B cell (primary cell): ENCODE results near the gene PLEKHN1. TPM values are rescaled to one million over a fixed set of nuclear protein-coding genes. Genes with fewer than 3 reads are reported as not detected.

Experiments
- ATAC-seq: fragments of 200-7000 bp; cut with Tn5 transposase; one replicate; pipeline ENCODE4 v1.10.0; 2021; ENCODE audit warnings: low read depth, mild to moderate bottlenecking, moderate number of reproducible peaks, moderate library complexity
- CTCF ChIA-PET: fragments of 350-600 bp; sonication (Branson Sonifier 250); formaldehyde crosslinking; loops from one replicate; lab custom pipeline; 2021; ENCODE audit warnings: antibody characterized with exemption, inconsistent platforms; lab: Charles Lee
- POLR2A ChIA-PET: fragments of 350-600 bp; sonication (Branson Sonifier 250); formaldehyde crosslinking; loops from one replicate; lab custom pipeline; 2021; ENCODE audit warnings: antibody characterized with exemption; lab: Charles Lee
- DNase-seq: peaks from one replicate; pipeline ENCODE4 v3.0.0; 2013
- H2AFZ ChIP-seq: 2 replicates; pipeline ENCODE4 v1.6.1; 2012; ENCODE audit warnings: mild to moderate bottlenecking, low read depth, low read length; ENCODE audit not compliant: insufficient read depth, poor library complexity, severe bottlenecking
- H3K27ac ChIP-seq, 2 donors: 1 replicate in 1 of 2; 2 replicates in 1 of 2; pipeline ENCODE4 v1.5.1; 2012 to 2013; ENCODE audit warnings: low read length in 2 of 2, mild to moderate bottlenecking in 2 of 2, moderate library complexity in 1 of 2
- H3K27me3 ChIP-seq, 4 experiments: fragments of 200-600 bp in 1 of 4; sonication (generic) in 1 of 4; replicated peaks in 1 of 4; 1 replicate in 2 of 4; 2 replicates in 2 of 4; pipeline versions ENCODE4 v1.6.1 to v1.7.0; 2013 to 2016; ENCODE audit warnings: low read length in 3 of 4, mild to moderate bottlenecking in 2 of 4, mixed read lengths in 1 of 4, moderate library complexity in 1 of 4; ENCODE audit not compliant: insufficient read depth in 4 of 4, control insufficient read depth in 3 of 4; ENCODE audit errors: control extremely low read depth in 1 of 4
- H3K36me3 ChIP-seq, 2 experiments: replicated peaks in 1 of 2; 1 replicate in 1 of 2; 2 replicates in 1 of 2; pipeline versions ENCODE4 v1.6.1 to v1.7.1; 2013; ENCODE audit warnings: low read length in 1 of 2; ENCODE audit not compliant: insufficient read depth in 2 of 2, control insufficient read depth in 1 of 2; ENCODE audit errors: control extremely low read depth in 1 of 2, extremely low read depth in 1 of 2
- H3K4me1 ChIP-seq, 2 donors: fragments of 200-600 bp in 1 of 2; sonication (generic) in 1 of 2; 1 replicate in 1 of 2; 2 replicates in 1 of 2; pipeline versions ENCODE4 v1.5.1 to v1.6.1; 2013 to 2017; ENCODE audit warnings: low read length in 2 of 2; ENCODE audit not compliant: control insufficient read depth in 2 of 2, insufficient read depth in 2 of 2
- H3K4me2 ChIP-seq: replicated peaks from 2 replicates; pipeline ENCODE3; 2012; ENCODE audit warnings: mild to moderate bottlenecking, low read depth, low read length; ENCODE audit not compliant: poor library complexity, severe bottlenecking
- H3K4me3 ChIP-seq, 5 experiments: fragments of 200-600 bp in 1 of 5; sonication (generic) in 1 of 5; 1 replicate in 3 of 5; 2 replicates in 2 of 5; pipeline versions ENCODE4 v1.5.1 to v1.7.0; 2011 to 2016; ENCODE audit warnings: low read length in 4 of 5, mild to moderate bottlenecking in 4 of 5, low read depth in 2 of 5, control low read depth in 1 of 5, moderate library complexity in 1 of 5; ENCODE audit not compliant: insufficient read depth in 1 of 5; ENCODE audit errors: control extremely low read depth in 1 of 5, extremely low read depth in 1 of 5
- H3K79me2 ChIP-seq: fragments of 200-600 bp; sonication (generic); one replicate; pipeline ENCODE4 v1.6.0; 2016; ENCODE audit warnings: low read length; ENCODE audit not compliant: control insufficient read depth, insufficient read depth
- H3K9ac ChIP-seq: fragments of 200-600 bp; sonication (generic); 2 replicates; pipeline ENCODE4 v1.6.1; 2017; ENCODE audit warnings: mild to moderate bottlenecking, low read length, moderate library complexity
- H3K9me3 ChIP-seq, 3 donors: one replicate each; pipeline versions ENCODE4 v1.6.1 to v1.7.1; 2013; ENCODE audit warnings: low read length in 2 of 3; ENCODE audit not compliant: control insufficient read depth in 2 of 3, insufficient read depth in 1 of 3; ENCODE audit errors: control extremely low read depth in 1 of 3
- H4K20me1 ChIP-seq: 2 replicates; pipeline ENCODE4 v1.6.0; 2012; ENCODE audit warnings: mild to moderate bottlenecking, low read length; ENCODE audit not compliant: insufficient read depth, control insufficient read depth, poor library complexity, severe bottlenecking
- H3K27ac Mint-ChIP-seq: one replicate; pipeline ENCODE4 v1.8.0; 2021; ENCODE audit warnings: mixed read lengths
- H3K27me3 Mint-ChIP-seq: one replicate; pipeline ENCODE4 v1.8.0; 2021; ENCODE audit warnings: mixed read lengths
- H3K4me1 Mint-ChIP-seq: one replicate; pipeline ENCODE4 v1.8.0; 2021; ENCODE audit warnings: mixed read lengths
- H3K4me3 Mint-ChIP-seq: one replicate; pipeline ENCODE4 v1.8.0; 2021; ENCODE audit warnings: mixed read lengths
- H3K9me3 Mint-ChIP-seq: one replicate; pipeline ENCODE4 v1.8.0; 2022; ENCODE audit warnings: mixed read lengths; ENCODE audit not compliant: insufficient read depth
- CTCF ChIP-seq: fragments of 200-600 bp; IDR thresholded peaks from one replicate; pipeline ENCODE4 v1.8.0; 2022; ENCODE audit warnings: antibody characterized with exemption, mild to moderate bottlenecking
- EZH2 ChIP-seq: IDR thresholded peaks from 2 replicates; pipeline ENCODE4 v1.6.1; 2012; ENCODE audit warnings: borderline replicate concordance, low read depth, mild to moderate bottlenecking, moderate library complexity, low read length; ENCODE audit not compliant: insufficient read depth, poor library complexity, severe bottlenecking
- WGBS: methylation state at CpG from one replicate; pipeline ENCODE4 v1.1.5; 2013; ENCODE audit warnings: missing lambda C conversion rate; ENCODE audit not compliant: insufficient coverage; 5-methylcytosine and 5-hydroxymethylcytosine counted together
- intact Hi-C: fragments of 100-400 bp; cut with micrococcal nuclease; formaldehyde crosslinking; loops from one replicate; pipeline ENCODE4 v1.10.0; 2022
- polyA plus RNA-seq: library from polyadenylated mRNA; depleted of rRNA; stranded (reverse); fragments of >200 nt; gene quantifications from 2 replicates; pipeline ENCODE4 v1.2.3, GENCODE V29; 2012
- total RNA-seq, 2 donors: library from RNA; stranded (reverse); fragments of 120-200 nt in 1 of 2; gene quantifications; 1 replicate in 1 of 2; 2 replicates in 1 of 2; pipeline versions ENCODE4 v1.2.3 to v1.2.4, GENCODE V29; 2013 to 2022

Gene PLEKHN1
- total and polyA plus RNA-seq, 2 donors (not counting 1 experiment from before 2014, with no cell fraction given) = 0.36 to 1.1 TPM

DNA sequence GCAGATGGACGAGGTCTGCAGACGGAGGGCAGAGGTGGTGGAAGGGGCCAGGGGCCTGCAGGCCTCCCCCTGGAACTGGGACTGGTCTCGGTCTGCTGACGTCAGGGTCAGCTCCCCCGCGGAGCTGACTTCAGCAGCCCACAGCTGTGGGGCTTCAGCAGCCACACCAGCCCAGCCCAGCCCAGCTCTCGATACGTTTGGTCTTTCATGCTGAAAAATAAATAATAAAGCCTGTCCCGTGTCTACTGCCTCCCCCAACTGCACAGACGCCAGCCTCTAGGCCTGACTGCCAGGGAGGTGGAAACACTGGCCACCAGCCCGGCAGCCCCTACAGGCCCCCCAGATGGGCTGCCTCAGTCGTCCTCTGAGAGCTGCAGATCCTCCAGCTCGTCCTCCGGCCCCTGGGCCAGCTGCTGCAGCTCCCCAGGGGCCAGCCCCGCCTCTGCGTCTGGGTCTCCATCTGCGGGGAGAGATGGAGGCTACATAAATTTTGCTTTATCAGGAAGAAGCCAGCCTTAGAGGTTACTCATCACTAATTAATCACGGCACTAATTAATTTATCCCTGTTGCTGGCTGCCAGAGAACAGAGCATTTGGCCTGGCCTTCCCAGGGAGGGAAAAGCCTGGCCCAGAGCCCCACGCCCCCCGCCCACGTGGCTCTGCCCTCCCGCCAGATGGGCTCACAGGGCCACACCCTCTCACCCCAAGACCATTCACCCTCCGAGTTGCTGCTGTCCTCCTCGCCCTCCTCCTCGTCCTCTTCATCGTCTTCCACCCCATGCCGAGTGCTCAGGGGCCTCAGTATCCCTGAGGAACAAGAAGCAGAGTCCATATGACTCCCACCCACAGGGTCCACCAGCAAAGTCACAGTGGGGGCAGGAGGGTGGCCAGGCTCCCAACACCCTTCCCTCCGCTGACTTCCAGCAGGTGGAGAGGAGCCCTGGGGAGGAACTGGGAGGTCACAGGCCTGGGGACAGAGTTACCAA is 21.6 kb upstream of the PLEKHN1 start:
- peaks cover 11% of the 10 kb centered on the region for H3K4me1 Mint-ChIP-seq
- H3K9me3 ChIP-seq = peaks cover 0 to 2% (median 0%) of the 10 kb centered on the region in 3 donors
- TF ChIP-seq CTCF = no peak
- TF ChIP-seq EZH2 = no peak
- H3K79me2 ChIP-seq = no peaks in the 10 kb centered on the region
- peaks cover 33% of the 10 kb centered on the region for H4K20me1 ChIP-seq
- peaks cover 0 to 28% (median 14%) of the 10 kb centered on the region in 4 experiments for H3K27me3 ChIP-seq
- H3K27ac Mint-ChIP-seq = no peak overlapping the region
- POLR2A ChIA-PET = no interaction called here
- H3K4me1 ChIP-seq = peaks cover 26 to 29% of the 10 kb centered on the region in 2 donors
- ATAC-seq (no peak), DNase-seq (no peak)
- no peak overlapping the region for H3K4me3 ChIP-seq
- no peak overlapping the region for H3K4me3 Mint-ChIP-seq
- peaks cover 0 to 42% of the 10 kb centered on the region in 2 experiments for H3K36me3 ChIP-seq
- H3K9me3 Mint-ChIP-seq = no peaks in the 10 kb centered on the region
- H2AFZ ChIP-seq = no peak overlapping the region
- no peak overlapping the region for H3K27ac ChIP-seq
- H3K4me2 ChIP-seq = no peak overlapping the region
- H3K9ac ChIP-seq = no peak overlapping the region
- H3K27me3 Mint-ChIP-seq = peaks cover 8% of the 10 kb centered on the region
- intact Hi-C loops = no loop called here
- CTCF ChIA-PET = no interaction called here
- 92% methylated on average over 21 of the region's 28 CpGs for WGBS
